ENCODE measurements around the gene RNF186.
"Not testable (repeated sequence)": the region's sequence is repeated elsewhere in the genome, so short reads cannot be mapped to it uniquely, and the experiment has no call there.

RNF186 gene

GRCh38 chr1:19824541-19824940 lies 9.5 kb upstream of the RNF186 start:
- no peak for DNase-seq (ENCODE audit: low spot score)

- no peak for DNase-seq (ENCODE audit: low spot score)
Measured at GRCh38 chr1:19824036-19824435, 9.0 kb upstream of the RNF186 start.

DNA sequence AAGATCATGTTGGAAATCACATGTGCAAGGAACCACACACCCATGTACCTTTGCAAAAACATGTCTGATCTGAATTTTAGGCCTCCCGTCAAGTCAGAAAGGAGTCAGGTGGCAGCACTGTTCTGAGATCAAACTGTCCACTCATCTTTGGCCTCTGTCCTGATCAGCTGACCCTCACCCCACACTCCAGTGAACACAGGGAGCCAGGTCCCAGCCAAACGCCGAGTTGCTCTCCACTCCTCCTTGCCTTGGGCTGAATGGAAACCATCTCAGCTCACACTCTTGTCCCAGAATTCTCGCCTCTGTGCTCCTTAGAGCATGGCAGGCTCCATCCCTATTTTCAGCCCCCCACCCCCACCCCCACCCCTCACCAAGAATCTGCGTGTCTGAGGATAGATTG lies 4.6 kb upstream of the RNF186 start:
- no peak for DNase-seq (ENCODE audit: low spot score)

DNA sequence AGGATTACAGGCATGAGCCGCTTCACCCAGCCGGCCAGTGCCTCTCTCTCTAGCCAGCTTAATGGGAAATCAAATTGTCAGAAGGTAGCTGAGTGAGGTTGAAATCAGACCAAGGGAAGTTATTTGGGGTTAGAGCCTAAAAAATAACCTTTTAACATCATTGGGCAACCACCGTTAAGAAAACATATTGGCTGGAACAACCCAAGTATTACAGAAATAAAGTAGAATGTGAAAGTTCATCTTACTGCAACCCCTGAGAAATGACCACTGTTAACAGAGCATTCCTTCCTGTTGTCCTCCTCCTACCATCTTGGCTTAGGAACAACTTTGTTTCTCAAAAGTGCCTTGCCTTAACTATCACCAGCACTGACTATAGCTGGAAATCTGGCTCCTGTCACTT lies 3.2 kb upstream of the RNF186 start:
- no peak for DNase-seq (ENCODE audit: low spot score)

- no peak for DNase-seq (ENCODE audit: low spot score)
Measured at GRCh38 chr1:19817160-19817559, 2.1 kb upstream of the RNF186 start.

DNA sequence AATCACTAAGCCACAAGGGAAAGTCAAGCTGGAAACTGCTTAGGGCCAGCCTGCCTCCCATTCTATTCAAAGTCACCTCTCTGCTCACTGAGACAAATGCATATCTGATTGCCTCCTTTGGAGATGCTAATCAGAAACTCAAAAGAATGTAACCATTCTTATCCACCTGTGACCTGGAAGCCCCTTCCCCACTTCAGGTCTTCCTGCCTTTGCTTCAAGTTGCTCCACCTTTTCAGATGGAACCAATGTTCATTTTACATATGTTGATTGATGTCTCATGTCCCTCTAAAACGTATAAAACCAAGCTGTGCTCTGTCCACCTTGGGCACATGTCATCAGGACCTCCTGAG lies 1.6 kb upstream of the RNF186 start:
- not testable (repeated sequence) for DNase-seq (ENCODE audit: low spot score)

- DNase-seq (ENCODE audit: low spot score), result no peak
Measured at GRCh38 chr1:19815801-19816736, 986 bp upstream of the RNF186 start.

- no peak for DNase-seq (ENCODE audit: low spot score)
Measured at GRCh38 chr1:19814244-19814661, 830 bp downstream of the RNF186 start.

DNA sequence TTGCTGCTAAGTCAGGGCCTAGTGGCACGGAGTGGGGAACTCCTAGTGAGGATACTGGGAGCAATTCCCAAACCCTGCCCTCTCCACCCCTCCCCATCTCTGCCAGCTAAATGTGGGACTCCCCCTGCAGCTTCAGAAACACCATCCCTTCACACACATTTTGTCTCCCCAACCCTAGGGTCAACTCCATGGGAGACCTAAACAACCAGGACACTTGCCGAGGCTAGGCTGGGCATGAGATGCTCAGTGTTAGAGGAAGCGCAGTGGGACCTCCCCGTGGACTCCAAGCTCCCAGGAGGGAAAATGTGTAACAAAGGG lies 1.5 kb downstream of the RNF186 start:
- DNase-seq (ENCODE audit: low spot score), result no peak

- DNase-seq (ENCODE audit: low spot score), result no peak
Measured at GRCh38 chr1:19812875-19813642, 2.0 kb downstream of the RNF186 start.

- DNase-seq (ENCODE audit: low spot score), result peak; percentile 55
Measured at GRCh38 chr1:19811206-19811851, 3.8 kb downstream of the RNF186 start.

DNA sequence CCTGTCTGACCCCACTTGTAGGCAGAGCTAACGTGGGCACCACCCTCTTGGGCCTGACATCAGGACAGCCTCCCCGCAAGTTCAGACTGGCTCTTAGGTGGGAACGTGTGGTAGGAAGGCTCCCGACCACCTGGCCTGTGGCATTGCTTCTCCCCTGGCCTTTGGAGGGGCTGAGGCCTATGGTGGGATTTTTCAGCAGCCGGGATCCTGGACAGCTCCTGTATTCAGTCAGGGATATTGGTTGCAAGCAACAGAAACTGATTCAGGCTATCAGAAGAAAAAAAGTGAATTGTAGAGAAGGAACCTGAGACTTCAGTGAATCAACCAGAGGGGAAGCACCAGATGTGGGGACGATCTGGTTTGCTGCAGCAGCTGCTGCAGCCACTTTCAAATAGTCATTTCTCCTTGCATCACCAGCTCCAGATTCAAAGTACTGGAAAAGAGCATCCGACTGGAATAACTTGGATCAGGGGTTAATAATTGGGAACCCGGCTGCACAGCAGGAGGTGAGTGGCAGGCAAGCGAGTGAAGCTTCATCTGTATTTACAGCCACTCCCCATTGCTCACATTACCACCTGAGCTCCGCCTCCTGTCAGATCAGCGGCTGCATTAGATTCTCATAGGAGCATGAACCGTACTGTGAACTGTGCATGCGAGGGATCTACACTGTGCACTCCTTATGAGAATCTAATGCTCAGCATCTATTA lies 5.9 kb downstream of the RNF186 start:
- no peak for DNase-seq (ENCODE audit: low spot score)

GRCh38 chr1:19808351-19808750 lies 6.7 kb downstream of the RNF186 start:
- no peak for DNase-seq (ENCODE audit: low spot score)

DNA sequence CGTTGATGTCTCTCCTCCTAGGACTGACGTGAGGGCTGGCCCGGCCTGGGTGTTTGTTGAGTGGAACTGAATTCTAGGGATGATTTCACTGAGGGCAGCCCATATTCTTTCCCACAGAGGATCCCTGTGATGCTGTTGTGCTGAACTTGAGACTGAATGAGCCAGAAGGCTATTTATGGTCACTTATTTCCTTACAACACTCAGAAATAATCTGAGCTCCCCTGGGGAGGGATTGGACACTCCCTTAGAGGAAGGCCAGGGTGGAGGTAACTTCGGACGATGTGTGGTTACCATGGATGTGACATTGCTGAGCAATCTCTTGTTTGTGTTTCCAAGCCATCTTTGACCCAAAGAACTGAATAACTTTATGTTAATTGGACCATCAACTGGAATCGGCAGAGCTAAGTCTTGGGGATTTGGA lies 10.2 kb downstream of the RNF186 start:
- no peak for DNase-seq (ENCODE audit: low spot score)

GRCh38 chr1:19802269-19802668 lies 12.8 kb downstream of the RNF186 start:
- no peak for DNase-seq (ENCODE audit: low spot score)

GRCh38 chr1:19800076-19800804 lies 14.8 kb downstream of the RNF186 start:
- DNase-seq (ENCODE audit: low spot score), result peak; percentile 68

DNA sequence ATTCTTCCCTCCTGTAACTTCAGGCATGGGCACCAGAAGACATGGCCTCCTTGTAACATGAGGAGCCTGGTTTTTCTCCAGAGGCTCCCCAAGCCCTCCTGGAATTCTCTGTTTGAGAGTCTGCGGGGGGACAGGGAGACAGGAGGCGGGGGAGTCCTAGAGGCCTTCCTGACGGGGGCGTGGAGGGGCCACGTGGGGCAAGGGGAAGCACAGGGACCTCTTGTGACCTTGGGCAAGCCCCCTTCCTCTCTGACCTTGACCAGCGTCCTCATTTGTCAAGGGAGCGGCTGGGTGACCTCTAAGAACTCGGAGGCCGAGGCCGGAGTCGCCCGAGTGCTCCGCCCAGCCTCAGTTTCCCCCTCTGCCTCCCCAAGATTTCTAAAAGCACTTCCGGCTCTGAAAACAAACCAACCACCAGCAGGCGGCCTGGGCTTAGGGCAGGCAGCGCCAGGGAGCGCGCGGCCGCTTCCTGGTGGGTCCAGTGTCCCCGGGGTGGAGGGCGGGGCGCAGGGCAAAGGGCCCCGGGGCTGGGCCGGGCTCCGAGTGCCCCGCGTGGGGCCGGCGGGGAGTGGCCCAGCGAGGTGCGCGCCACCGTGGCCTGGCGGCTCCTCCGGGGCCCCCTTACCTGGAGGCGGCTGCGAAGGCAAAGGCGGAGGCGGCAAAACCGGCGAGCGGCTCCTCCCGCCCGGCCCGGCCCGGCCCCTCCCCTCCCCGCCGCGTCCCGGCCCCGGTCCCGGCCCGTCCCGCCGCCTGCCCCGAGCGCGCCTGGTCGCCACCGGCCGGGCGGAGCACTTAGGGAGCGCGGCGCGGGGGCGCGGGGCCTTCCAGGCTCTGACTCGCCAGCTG lies 15.6 kb downstream of the RNF186 start, which contains the start of gene TMCO4:
TMCO4 (minus strand) TSS at position 687 of the 846 bp plus-strand sequence. CDS start 19,158 bp downstream, outside the sequence.
- peak; percentile 71 for DNase-seq (ENCODE audit: low spot score)

- no peak for DNase-seq (ENCODE audit: low spot score)
Measured at GRCh38 chr1:19798486-19799229, 16.4 kb downstream of the RNF186 start.

GRCh38 chr1:19797827-19798226 lies 17.3 kb downstream of the RNF186 start:
- no peak for DNase-seq (ENCODE audit: low spot score)

GRCh38 chr1:19794583-19794982 lies 20.5 kb downstream of the RNF186 start:
- no peak for DNase-seq (ENCODE audit: low spot score)
